Muscle layer of colon (tissue), 2 donors: ENCODE measurements around the gene ZNF763.
"Not testable (repeated sequence)": the region's sequence is repeated elsewhere in the genome, so short reads cannot be mapped to it uniquely, and the experiment has no call there.

Source experiments
- H3K27ac ChIP-seq: one replicate; pipeline ENCODE4 v1.7.0; 2013; ENCODE audit warnings: low read depth, mild to moderate bottlenecking, low read length, moderate library complexity
- H3K27me3 ChIP-seq, 2 donors: one replicate each; pipeline ENCODE4 v1.7.0; 2013; ENCODE audit warnings: low read length in 2 of 2, mild to moderate bottlenecking in 2 of 2; ENCODE audit not compliant: insufficient read depth in 2 of 2, control insufficient read depth in 1 of 2
- H3K36me3 ChIP-seq: one replicate; pipeline ENCODE4 v1.7.0; 2013; ENCODE audit warnings: mild to moderate bottlenecking, low read length; ENCODE audit not compliant: insufficient read depth
- H3K4me1 ChIP-seq: one replicate; pipeline ENCODE4 v1.7.0; 2013; ENCODE audit warnings: mild to moderate bottlenecking, low read length; ENCODE audit not compliant: insufficient read depth
- H3K4me3 ChIP-seq, 2 donors: one replicate each; pipeline ENCODE4 v1.7.0; 2013; ENCODE audit warnings: low read length in 2 of 2, low read depth in 1 of 2, mild to moderate bottlenecking in 1 of 2, moderate library complexity in 1 of 2
- H3K9ac ChIP-seq: one replicate; pipeline ENCODE4 v1.7.0; 2013; ENCODE audit warnings: low read length
- H3K9me3 ChIP-seq: one replicate; pipeline ENCODE4 v1.7.0; 2013; ENCODE audit warnings: mild to moderate bottlenecking, low read length
- donor health status: abdominal sarcoma.
- donor health status: Adenocarcinoma of cecum.

Gene ZNF763

GRCh38 chr19:11964858-11965645 lies at the start of gene ZNF763:
Gene ZNF763 (plus strand): TSS chr19:11965040. CDS start chr19:11965209, 169 bp downstream.
- no peaks in the 10 kb centered on the region for H3K27me3 ChIP-seq
- H3K4me1 ChIP-seq, result peaks cover 14% of the 10 kb centered on the region
- peak within 1 kb of the TSS; percentile 82 for H3K27ac ChIP-seq
- no peaks in the 10 kb centered on the region for H3K9me3 ChIP-seq
- peak within 1 kb of the TSS; percentile 41 for H3K9ac ChIP-seq
- peak within 1 kb of the TSS; percentile 75 to 97 for H3K4me3 ChIP-seq
- H3K36me3 ChIP-seq, result no peaks in the 10 kb centered on the region

GRCh38 chr19:11921852-11922495 lies 42.9 kb upstream of the ZNF763 start:
- Histone ChIP-seq H3K4me3 (no peak overlapping the region), H3K27ac (no peak overlapping the region), H3K9me3 (no peaks in the 10 kb centered on the region), H3K27me3 (no peaks in the 10 kb centered on the region), H3K36me3 (no peaks in the 10 kb centered on the region), H3K4me1 (peaks cover 15% of the 10 kb centered on the region), H3K9ac (no peak overlapping the region)

GRCh38 chr19:11924886-11925650 lies 39.8 kb upstream of the ZNF763 start, which contains the start of gene ZNF700:
Gene ZNF700 (plus strand): TSS chr19:11925107. CDS start chr19:11925211, 104 bp downstream.
- Histone ChIP-seq H3K9ac (peak within 1 kb of the TSS; percentile 78), H3K27ac (peak within 1 kb of the TSS; percentile 93), H3K36me3 (no peaks in the 10 kb centered on the region), H3K9me3 (no peaks in the 10 kb centered on the region), H3K4me3 (peak within 1 kb of the TSS; percentile 33 to 88), H3K4me1 (peaks cover 15% of the 10 kb centered on the region), H3K27me3 (no peaks in the 10 kb centered on the region)

- Histone ChIP-seq H3K4me1 (peaks cover 15% of the 10 kb centered on the region), H3K9ac (peak overlapping the region; percentile 78), H3K27ac (peak overlapping the region; percentile 93), H3K4me3 (peak overlapping the region; percentile 33 to 88)
- not testable (repeated sequence) for H3K9me3 ChIP-seq, H3K36me3 ChIP-seq, H3K27me3 ChIP-seq
Observed at GRCh38 chr19:11925651-11926187, 39.1 kb upstream of the ZNF763 start.

- Histone ChIP-seq H3K27ac (no peak overlapping the region), H3K9me3 (no peaks in the 10 kb centered on the region), H3K4me1 (peaks cover 15% of the 10 kb centered on the region), H3K27me3 (no peaks in the 10 kb centered on the region), H3K36me3 (no peaks in the 10 kb centered on the region), H3K4me3 (no peak overlapping the region), H3K9ac (no peak overlapping the region)
Observed at GRCh38 chr19:11927227-11927626, 37.6 kb upstream of the ZNF763 start.

- Histone ChIP-seq H3K4me3 (no peak overlapping the region), H3K9me3 (no peaks in the 10 kb centered on the region), H3K4me1 (peaks cover 9% of the 10 kb centered on the region), H3K36me3 (no peaks in the 10 kb centered on the region), H3K27ac (no peak overlapping the region), H3K27me3 (no peaks in the 10 kb centered on the region), H3K9ac (no peak overlapping the region)
Observed at GRCh38 chr19:11931051-11931450, 33.8 kb upstream of the ZNF763 start.

GRCh38 chr19:11931513-11931912 lies 33.3 kb upstream of the ZNF763 start:
- Histone ChIP-seq H3K9me3 (no peaks in the 10 kb centered on the region), H3K4me1 (peaks cover 5% of the 10 kb centered on the region), H3K36me3 (no peaks in the 10 kb centered on the region), H3K27ac (no peak overlapping the region), H3K27me3 (no peaks in the 10 kb centered on the region), H3K4me3 (no peak overlapping the region), H3K9ac (no peak overlapping the region)

GRCh38 chr19:11935829-11936228 lies 29.0 kb upstream of the ZNF763 start:
- not testable (repeated sequence) for H3K9ac ChIP-seq, H3K27ac ChIP-seq, H3K27me3 ChIP-seq, H3K4me1 ChIP-seq, H3K36me3 ChIP-seq, H3K9me3 ChIP-seq, H3K4me3 ChIP-seq

GRCh38 chr19:11938383-11938782 lies 26.5 kb upstream of the ZNF763 start:
- H3K36me3 ChIP-seq, H3K27me3 ChIP-seq, H3K9ac ChIP-seq, H3K4me1 ChIP-seq, H3K4me3 ChIP-seq, H3K27ac ChIP-seq: not testable (repeated sequence)
- H3K9me3 ChIP-seq, result peaks cover 17% of the 10 kb centered on the region

GRCh38 chr19:11941361-11941887 lies 23.4 kb upstream of the ZNF763 start:
- H3K4me3 ChIP-seq, H3K36me3 ChIP-seq, H3K27ac ChIP-seq, H3K9ac ChIP-seq, H3K27me3 ChIP-seq, H3K4me1 ChIP-seq: not testable (repeated sequence)
- peaks cover 31% of the 10 kb centered on the region for H3K9me3 ChIP-seq
